ENCODE data around the gene TEX22. TPM values are rescaled to one million over a fixed set of nuclear protein-coding genes. Genes with fewer than 3 reads are reported as not detected.

Gene TEX22
- total RNA-seq, 3 donors from 2014 or later, result 0.84 to 2.0 (median 0.95) TPM

GRCh38 chr14:105384605-105385321 is 13.6 kb upstream of the TEX22 start:
- Histone ChIP-seq H3K9me3 (no peaks in the 10 kb centered on the region), H3K36me3 (ENCODE audit: low read depth) (no peaks in the 10 kb centered on the region), H3K4me3 (no peak overlapping the region), H3K4me1 (ENCODE audit: low read depth) (no peaks in the 10 kb centered on the region)
- DNase-seq (peak in 1 of 3 donors; percentile 42), ATAC-seq (no peak)
- intact Hi-C loops (cut with DNase I, micrococcal nuclease), result no loop called here
- no peak for TF ChIP-seq CTCF (IDR thresholded peaks at IDR 0.05)

GRCh38 chr14:105385322-105385637 is 13.1 kb upstream of the TEX22 start:
- intact Hi-C loops (cut with DNase I, micrococcal nuclease), result no loop called here
- no peaks in the 10 kb centered on the region for H3K4me1 ChIP-seq (ENCODE audit: low read depth)
- no peak overlapping the region for H3K4me3 ChIP-seq
- H3K36me3 ChIP-seq (ENCODE audit: low read depth), result no peaks in the 10 kb centered on the region
- no peak for TF ChIP-seq CTCF (IDR thresholded peaks at IDR 0.05)
- no peaks in the 10 kb centered on the region for H3K9me3 ChIP-seq
- ATAC-seq, result no peak
- peak in 1 of 3 donors; percentile 45 for DNase-seq

GRCh38 chr14:105385698-105386365 is 12.5 kb upstream of the TEX22 start:
- DNase-seq (peak in 1 of 3 donors; percentile 57), ATAC-seq (peak; percentile 12)
- H3K36me3 ChIP-seq (ENCODE audit: low read depth), result no peaks in the 10 kb centered on the region
- intact Hi-C loops (cut with DNase I, micrococcal nuclease), result no loop called here
- no peaks in the 10 kb centered on the region for H3K9me3 ChIP-seq
- H3K4me1 ChIP-seq (ENCODE audit: low read depth), result no peaks in the 10 kb centered on the region
- no peak for TF ChIP-seq CTCF (IDR thresholded peaks at IDR 0.05)
- no peak overlapping the region for H3K4me3 ChIP-seq

GRCh38 chr14:105386581-105387529 is 11.5 kb upstream of the TEX22 start:
- intact Hi-C loops (cut with DNase I, micrococcal nuclease), result no loop called here

More at GRCh38 chr14:105386581-105387529, 11.5 kb upstream of the TEX22 start:
- Histone ChIP-seq H3K4me3 (no peak overlapping the region), H3K9me3 (no peaks in the 10 kb centered on the region), H3K4me1 (ENCODE audit: low read depth) (no peaks in the 10 kb centered on the region), H3K36me3 (ENCODE audit: low read depth) (no peaks in the 10 kb centered on the region)
- TF ChIP-seq CTCF (IDR thresholded peaks at IDR 0.05), result no peak
- ATAC-seq, result no peak
- DNase-seq, result peak in 2 of 3 donors; percentile 19 to 48

All from mucosa of descending colon (tissue), 3 donors.